ENCODE data around the gene MUC22.
"Not testable (repeated sequence)": the region's sequence is repeated elsewhere in the genome, so short reads cannot be mapped to it uniquely, and the experiment has no call there.

MUC22 gene

GRCh38 chr6:31038559-31038958 lies 28.3 kb downstream of the MUC22 start:
- DNase-seq (ENCODE audit: low read depth) = no peak

- DNase-seq (ENCODE audit: low read depth) = no peak
Measured at GRCh38 chr6:31040801-31041200, 30.5 kb downstream of the MUC22 start.

GRCh38 chr6:31041372-31041974 lies 31.2 kb downstream of the MUC22 start:
- no peak for DNase-seq (ENCODE audit: low read depth)

- DNase-seq (ENCODE audit: low read depth) = no peak
Measured at GRCh38 chr6:31042806-31043205, 32.5 kb downstream of the MUC22 start.

GRCh38 chr6:31048099-31048498 lies 37.8 kb downstream of the MUC22 start:
- DNase-seq (ENCODE audit: low read depth) = no peak

GRCh38 chr6:31049518-31049917 lies 39.2 kb downstream of the MUC22 start:
- DNase-seq (ENCODE audit: low read depth) = no peak

DNA sequence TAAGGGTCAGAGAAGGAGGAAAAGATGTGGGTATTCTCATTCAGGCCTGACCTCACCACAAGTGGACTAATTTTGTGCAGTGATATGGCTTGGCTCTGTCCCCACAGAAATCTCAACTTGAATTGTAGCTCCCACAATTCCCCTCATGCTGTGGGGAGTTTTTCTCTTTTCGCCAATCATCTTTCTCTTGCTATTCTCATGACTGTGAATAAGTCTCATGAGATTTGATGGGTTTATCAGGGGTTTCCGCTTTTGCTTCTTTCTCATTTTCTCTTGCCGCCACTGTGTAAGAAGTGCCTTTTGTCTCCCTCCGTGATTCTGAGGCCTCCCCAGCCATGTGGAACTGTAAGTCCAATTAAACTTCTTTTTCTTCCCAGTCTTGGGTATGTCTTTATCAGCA lies 42.9 kb downstream of the MUC22 start:
- not testable (repeated sequence) for DNase-seq (ENCODE audit: low read depth)

DNA sequence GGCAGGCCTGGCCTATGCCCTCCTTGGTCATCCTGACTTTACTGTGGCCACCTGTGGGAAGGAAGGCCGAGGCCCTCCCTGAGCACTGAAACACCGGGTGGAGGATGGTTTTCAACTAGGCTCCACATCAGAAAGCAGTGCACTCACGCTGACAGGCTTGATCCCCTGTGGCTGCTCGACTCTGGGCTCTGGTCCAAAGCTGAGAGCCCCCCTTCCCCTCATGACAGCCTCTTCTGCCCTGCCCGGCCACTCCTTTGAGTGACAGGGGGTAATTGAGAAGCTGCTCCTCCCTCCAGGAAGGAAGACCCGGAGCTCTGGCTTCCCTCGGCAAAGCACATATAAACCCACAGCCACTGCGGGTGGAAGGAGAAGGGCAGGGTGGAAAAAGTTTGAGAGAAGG lies 43.6 kb downstream of the MUC22 start:
- DNase-seq (ENCODE audit: low read depth) = no peak

- DNase-seq (ENCODE audit: low read depth) = no peak
Measured at GRCh38 chr6:31055441-31055840, 45.2 kb downstream of the MUC22 start.

DNA sequence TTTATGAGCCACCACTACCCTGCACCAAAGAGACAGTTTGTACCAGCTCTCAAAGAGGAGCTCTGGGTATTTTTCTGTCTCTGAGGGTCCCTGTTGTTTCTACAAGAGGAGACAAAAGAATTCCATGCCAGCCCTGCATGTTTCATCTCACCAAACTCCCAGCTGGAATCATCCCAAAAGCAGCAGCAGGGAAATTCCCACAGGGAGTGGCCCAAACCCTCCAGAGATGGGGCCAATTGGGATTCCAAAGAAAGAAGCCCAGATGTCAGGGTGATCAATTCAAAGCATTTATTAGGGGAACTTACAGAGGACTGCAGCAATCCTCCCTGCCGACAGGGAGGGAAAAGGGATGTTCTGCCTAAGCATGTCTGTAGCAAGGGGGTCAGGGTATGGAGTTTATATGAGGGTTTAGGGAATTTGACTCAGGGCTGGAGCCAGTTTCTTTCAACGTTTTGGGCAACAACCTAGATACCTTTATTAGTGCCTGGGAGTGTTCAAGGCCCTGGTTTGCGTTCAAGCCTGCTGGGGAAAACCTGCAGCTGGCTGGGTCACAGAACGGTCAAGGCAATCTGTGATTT lies 47.2 kb downstream of the MUC22 start:
- DNase-seq (ENCODE audit: low read depth) = no peak

- no peak for DNase-seq (ENCODE audit: low read depth)
Measured at GRCh38 chr6:31058128-31058894, 48.0 kb downstream of the MUC22 start.

GRCh38 chr6:31060145-31060544 lies 49.9 kb downstream of the MUC22 start:
- DNase-seq (ENCODE audit: low read depth) = no peak

GRCh38 chr6:31063906-31064435 lies 53.7 kb downstream of the MUC22 start:
- no peak for DNase-seq (ENCODE audit: low read depth)

- no peak for DNase-seq (ENCODE audit: low read depth)
Measured at GRCh38 chr6:31065556-31065955, 55.3 kb downstream of the MUC22 start.

DNA sequence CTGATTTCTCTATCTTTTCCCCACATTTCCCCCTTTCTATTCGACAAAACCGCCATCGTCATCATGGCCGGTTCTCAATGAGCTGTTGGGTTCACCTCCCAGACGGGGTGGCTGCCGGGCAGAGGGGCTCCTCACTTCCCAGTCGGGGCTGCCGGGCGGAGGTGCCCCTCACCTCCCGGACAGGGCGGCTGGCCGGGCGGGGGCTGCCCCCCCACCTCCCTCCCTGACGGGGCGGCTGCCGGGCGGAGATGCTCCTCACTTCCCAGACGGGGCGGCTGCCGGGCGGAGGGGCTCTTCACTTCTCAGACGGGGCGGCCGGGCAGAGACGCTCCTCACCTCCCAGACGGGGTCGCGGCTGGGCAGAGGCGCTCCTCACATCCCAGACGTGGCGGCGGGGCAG lies 56.8 kb downstream of the MUC22 start:
- not testable (repeated sequence) for DNase-seq (ENCODE audit: low read depth)

- DNase-seq (ENCODE audit: low read depth) = not testable (repeated sequence)
Measured at GRCh38 chr6:31067891-31068668, 57.8 kb downstream of the MUC22 start.

DNA sequence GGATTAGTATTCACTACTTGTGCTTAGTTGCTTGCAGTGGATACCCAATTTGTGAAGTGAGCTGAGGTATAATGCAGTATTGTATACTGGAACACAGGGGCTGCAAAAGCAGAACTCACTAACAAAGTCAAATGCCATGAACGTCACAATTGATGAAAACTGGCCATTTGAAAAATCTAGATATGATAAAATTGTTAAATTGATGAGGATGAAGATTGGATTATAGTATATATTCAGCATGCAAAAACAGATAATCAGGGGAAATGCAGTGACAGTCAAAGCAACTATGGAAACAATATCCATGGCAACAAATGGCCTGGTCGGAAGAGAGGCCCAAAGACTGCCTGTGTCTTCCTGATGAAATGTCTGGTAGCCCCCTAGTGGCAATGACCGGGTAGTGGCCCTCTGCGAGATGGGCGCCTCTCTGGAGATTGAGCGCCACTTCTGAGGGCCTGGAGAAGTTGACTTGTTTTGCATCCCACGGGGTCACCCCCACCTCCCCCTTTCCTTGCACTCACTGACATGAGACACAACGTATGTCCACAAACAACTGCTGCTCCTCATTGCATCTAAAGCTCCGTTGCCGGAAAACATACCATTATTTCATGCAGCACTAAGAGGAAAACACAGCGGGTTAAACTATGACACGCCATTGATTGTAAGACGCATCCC lies 58.5 kb downstream of the MUC22 start:
- peak; percentile 28 for DNase-seq (ENCODE audit: low read depth)

GRCh38 chr6:31070711-31071197 lies 60.5 kb downstream of the MUC22 start:
- no peak for DNase-seq (ENCODE audit: low read depth)

- no peak for DNase-seq (ENCODE audit: low read depth)
Measured at GRCh38 chr6:31074401-31074800, 64.1 kb downstream of the MUC22 start.

GRCh38 chr6:31075528-31075927 lies 65.3 kb downstream of the MUC22 start:
- no peak for DNase-seq (ENCODE audit: low read depth)

GRCh38 chr6:31076611-31077010 lies 66.3 kb downstream of the MUC22 start:
- DNase-seq (ENCODE audit: low read depth) = no peak
